SHP77 (cell line): Measurements from ENCODE around the gene DCTN2.

ENCODE experiments used
- DNase-seq, 2 experiments: peaks; one replicate each; lab custom pipeline; 2025; lab: John Stamatoyannopoulos, UW

The DCTN2 gene

DNA sequence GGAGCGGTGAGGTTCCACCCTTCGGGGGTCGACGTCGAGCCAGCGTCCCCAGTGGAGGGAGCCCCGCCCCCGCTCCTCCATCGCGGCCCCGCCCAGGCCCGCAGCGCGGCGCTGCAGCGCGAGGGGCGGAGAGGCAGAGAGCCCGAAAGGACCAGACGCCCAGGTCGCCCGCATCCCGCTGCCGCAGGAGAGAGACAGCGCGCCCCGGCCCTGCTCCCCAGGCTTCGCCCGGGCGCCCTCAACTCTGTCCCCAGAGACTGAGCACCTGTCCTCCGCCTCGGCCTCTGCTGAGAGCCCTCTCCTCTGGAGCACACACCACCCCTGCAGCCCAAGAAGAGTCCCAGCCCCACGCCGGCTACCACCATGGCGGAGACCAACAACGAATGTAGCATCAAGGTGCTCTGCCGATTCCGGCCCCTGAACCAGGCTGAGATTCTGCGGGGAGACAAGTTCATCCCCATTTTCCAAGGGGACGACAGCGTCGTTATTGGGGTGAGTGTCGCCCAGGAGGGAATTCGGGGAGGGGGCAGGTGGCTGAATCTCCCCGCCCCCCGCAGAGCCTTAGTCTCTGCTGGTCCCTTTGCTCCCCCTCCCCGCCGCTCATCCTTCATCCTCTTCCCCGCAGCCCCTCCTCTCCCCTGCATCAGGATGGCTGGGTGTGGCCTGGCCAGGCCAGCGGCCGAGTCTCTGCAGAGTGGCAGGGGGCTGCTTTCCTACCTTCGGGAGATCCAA is 3.1 kb upstream of the DCTN2 start, which contains the start of gene KIF5A:
TSS of gene KIF5A (plus strand) at position 136 of the 732 bp plus-strand sequence. CDS start at position 364, 228 bp downstream.
- DNase-seq, result peak; percentile 11 to 40

DNA sequence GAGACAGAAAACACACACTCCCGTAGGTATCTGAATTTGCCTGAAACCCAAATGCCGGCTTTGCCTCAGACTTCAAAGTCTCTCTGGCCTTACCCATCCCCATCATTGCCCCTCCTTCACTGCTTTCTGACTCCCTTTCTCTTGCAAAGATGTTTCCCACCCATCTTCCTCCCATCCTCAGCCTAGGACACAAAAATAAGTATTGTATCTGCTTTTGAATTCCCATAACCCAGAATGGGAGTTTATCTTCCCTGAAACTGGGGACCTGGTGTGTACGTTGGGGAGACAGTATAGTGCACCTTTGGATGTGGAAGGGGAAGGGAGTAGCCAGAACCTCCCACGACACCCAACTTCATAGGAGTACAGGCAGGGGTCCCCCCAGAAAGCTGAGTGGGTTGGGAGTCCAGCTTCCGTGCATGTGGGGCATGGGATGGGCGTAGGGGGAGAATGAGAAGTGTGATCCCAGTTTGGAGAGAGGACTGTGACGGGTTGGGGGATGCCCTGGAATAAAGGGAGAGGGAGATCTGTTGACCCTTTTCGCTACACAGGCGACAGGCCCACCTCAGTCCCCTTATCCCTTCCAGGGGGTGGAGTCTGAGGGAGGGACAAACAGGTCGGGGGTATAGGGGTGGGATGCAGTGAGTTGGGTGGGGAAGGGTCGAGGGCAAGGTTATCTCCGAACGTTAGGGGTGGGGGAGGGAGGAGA is 2.4 kb upstream of the DCTN2 start:
- no peak for DNase-seq

DNA sequence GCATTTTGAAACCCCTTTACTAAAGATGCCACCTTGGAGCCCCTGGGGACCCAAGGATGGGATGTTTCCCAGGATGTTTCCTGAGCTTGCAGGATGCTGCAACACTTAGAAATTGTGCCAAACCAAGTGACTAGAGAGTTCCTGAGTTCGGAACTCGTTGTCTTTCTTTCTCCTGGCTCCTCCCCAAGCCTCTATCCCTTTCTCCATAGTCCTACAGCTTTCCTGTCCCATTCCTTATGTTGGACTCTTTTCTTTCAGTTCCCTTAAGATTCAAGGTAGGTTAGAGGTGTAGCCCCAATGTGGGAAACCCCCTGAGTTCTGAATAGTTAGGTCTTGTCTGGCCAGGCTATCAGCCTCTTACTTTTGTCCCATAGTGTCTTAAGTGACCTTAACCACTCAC is 1.5 kb upstream of the DCTN2 start:
- no peak for DNase-seq

DNA sequence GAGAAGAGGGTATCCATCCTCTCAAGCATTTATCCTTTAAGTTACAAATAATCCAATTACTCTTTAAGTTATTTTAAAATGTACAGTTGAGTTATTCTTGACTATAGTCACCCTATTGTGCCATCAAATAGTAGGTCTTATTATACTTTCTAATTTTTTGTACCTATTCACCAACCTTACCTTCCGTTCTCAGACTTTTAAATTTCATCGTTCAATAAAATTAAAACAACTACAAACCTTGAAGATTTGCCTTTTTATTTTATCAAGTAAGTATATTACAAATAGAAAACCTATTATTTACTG is 972 bp upstream of the DCTN2 start:
- DNase-seq, result no peak

DNA sequence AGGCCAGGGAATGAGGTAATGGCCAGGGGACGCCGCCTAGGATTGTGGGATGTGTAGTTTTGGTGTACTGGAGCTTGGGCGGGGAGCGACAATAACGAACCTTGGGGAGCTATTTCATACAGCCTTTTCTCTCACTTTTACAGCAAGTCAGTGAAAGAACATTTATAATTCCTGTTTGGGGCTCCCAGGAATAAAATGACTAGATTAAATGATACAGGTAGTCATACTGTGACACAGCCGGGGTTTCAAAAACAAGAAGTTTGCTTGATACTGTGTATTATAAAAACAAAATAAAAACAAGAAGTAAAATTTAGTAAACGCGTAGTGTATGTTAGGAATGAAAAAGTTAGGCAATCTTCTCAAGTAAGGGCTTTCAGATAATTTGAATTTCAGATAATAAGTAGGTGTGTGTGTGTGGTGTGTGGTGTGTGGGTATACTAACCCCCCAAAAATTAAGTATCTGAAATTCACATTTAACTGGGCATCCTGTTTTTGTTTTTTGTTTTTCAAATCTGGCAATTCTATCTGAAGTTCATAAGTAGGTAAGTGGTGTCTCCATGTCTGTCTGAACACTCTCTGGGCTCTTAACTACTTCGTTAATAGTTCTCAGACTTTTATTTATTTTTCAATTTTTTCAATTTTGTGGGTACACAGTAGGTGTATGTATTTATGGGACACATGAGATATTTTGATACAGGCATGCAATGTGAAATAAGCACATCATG is 458 bp upstream of the DCTN2 start:
- no peak for DNase-seq

DNA sequence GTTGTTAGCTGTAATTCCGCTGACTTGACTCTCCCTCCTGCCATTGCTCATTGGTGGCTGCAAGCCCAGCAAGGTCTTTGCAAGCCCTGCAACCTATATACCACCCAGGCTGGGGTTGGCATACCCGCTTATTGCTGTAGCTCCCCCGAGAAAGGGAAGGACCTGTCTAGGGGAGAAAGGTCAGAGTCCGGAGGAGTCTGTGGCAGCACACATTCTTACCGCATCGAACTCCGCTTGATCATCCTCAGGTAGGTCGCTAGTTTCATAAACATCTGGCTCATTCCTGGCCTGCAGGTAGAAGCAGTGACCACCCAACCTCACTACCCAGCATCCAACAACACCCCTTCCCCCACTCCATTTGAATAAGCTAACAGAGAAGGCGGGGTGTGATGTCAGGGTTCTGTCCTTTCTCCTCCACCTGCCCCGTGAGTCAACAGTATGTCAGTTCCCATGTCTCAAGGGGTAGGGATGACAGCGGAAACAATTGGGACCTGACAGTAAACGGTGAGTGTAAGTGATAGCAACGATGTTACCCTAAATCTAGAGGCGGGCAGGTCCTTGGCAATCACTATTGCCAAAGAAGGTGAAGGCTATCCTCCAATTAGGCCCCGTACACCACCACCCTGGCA is 1.1 kb downstream of the DCTN2 start:
- DNase-seq, result peak; percentile 35 to 65

DNA sequence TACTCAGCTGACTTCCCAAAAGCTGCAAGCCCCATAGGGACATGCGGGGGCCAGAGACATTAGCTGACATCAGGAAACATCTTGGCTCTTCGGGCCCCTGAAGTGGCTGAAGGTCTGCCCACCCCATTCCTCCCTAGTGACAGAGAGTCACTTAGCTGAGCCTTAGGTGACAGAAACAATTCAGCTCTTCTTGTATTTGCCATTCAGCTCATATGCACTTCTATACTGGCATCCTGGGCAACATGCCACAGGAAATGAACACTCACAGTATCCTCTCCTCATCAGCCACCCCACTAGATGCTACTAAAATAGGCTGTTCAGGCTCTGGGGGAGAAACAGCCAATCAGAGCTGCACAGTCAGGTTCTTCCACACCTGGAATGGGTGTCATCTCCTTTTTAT is 3.4 kb downstream of the DCTN2 start:
- DNase-seq, result no peak

DNA sequence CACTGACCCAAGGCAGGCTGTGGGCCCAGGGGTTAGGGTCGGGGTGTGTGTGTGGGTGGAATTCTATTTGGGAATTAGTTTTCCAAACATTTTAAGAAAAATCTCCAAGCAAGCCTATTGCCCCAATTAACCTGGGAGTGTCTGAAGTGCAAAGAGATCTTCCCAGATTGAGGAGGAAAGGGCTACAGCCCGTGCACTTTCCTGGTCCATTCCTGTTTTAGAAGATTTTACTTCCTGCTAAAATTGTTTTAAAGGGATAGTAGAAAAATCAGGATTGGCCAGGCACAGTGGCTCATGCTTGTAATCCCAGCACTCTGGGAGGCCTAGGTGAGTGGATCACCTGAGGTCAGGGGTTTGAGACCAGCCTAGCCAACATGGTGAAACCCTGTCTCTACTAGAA is 5.3 kb downstream of the DCTN2 start:
- DNase-seq, result no peak

DNA sequence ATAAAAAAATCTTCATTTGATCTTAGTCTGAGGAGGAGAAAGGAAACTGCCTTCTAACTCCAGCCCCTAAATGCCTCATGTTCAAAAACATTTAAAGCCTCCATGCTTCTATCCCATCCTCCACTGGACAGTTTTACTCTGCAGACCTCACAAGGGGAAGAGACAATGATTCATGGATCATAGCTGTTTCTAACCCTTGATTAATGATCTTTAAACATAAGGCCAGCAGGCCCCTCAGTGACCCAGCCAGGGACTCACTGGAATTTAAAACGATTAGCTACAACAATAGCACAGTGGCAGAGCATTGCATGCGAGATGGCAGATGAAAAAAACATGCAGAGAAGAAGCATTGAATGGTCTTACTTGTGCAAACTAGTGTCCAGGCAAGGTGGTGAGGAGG is 6.0 kb downstream of the DCTN2 start:
- DNase-seq, result no peak

DNA sequence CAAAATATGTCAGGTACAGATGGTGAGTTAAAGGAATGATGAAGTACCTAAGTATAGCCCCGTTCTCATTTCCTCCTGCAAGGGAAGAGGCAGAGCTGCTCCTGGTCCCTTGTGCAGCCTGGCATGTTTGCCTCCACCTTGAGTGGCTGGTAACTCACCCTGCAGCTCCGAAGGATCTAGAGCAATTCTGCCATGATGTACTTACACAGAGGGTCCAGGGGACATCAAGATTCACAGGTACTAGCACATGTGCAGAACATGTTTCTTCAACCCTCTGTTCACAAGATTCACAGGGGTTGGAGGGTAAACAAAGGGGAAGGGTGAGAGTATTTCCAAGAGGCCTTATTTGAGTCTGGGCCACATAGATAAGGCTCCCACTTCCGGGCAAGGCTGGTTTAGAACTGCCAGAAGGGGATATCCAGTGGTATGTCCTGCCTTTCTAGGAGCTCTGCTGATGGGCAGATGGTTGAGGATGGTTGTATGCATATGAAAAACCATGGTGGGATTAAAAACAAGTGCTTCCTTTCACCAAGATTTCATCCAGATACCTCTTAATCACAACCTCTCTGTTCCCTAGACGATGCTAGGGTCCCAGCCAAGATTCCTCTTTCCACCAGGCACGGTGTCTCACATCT is 7.7 kb downstream of the DCTN2 start:
- no peak for DNase-seq

DNA sequence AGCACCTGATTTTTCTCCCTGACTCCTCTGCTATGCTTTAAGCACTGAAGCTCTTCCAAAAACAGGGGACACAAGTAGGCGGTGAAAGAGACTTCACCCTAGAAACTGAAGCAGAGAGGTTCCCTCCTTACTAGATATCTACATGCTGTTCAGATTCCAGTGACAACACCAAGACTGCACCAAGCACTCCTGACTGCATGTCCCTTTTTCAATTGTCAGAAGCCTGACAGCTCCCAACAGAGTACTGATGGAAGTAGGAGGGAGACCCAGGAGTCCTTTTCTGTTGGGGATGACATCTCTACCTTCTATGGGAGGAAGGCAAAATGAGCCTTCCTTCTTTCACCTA is 10.4 kb downstream of the DCTN2 start:
- DNase-seq, result no peak

DNA sequence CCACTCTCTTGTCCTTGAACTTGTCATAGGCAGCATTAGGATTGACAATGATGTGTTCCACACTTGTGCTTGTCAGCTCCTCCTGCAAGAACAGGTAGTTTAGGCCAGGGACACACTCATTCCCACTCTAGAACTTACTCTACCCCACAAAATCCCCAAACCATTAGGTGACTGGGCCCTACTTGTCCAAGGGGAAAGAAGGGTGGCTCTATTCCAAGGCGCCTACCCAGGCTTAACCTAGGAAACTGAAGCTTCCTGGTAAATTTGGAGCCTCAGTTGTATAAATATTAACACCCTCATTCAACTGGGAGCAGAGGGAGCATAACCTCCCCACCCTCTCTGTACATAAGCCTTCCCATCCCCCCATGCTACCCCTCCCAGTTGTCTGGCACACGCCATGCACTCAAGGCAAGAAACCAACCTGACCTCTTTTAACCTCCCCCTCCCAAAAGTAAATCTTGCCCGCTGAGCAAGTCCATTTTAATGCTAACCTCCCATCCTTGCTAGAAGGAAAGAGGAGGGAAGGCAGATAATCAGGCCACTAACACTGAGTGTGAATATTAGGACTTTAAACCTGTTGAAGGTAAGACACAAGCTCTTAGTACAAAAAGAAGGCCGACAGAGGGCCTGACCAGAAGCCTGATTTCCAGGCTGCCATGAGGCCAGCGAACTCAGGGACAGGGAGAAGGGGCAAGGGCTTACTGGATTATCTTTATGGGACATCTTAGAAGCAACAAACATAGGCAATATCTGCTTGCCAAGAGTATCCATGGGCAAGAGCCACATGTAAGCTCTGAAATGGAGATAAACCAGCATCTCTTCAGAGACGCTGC is 11.0 kb downstream of the DCTN2 start:
- no peak for DNase-seq

DNA sequence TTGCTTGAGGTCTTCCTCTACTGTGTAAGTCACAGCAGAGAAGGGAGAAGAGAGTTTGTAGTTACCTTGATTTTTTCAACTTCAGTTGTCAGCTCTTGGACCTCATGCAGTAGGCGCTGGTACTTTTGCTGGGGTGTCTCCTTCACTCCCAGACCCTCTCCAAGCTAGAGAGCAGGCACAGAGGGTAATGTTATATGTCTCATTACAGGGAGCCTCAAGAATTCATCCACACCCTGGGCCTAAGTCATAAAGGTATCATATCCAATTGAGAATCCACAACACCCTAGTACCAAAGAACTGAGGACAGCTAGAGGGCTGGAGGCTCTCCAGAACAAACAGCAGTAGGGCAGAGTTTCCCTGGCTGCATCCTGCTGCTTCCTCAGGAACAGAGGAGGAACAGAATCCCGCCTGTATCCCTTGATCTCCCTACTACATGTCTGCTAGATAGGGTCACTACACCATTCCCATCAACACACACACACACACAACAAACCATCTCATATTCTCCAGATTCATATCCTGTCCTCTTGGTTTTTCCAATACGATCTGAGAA is 11.9 kb downstream of the DCTN2 start:
- DNase-seq, result no peak

DNA sequence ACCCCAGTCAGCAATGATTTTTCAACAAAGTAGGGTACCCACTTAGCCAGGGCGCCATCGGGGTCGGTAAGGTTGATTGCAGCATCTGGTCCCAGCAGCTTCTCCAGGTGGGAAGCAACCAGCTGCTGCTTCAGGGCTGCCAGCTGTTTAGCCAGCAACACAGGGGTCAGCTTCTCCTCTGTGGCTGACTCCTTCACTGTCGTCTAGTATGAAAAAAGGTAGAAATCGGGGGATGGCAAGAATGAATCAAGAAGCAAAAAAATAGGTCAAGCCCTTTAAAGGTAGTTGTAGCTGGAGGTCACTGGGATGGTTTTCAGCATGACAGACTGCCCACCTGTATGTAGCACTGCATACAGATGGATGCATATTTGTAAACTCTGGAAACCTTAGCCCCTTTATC is 12.7 kb downstream of the DCTN2 start:
- DNase-seq, result no peak

DNA sequence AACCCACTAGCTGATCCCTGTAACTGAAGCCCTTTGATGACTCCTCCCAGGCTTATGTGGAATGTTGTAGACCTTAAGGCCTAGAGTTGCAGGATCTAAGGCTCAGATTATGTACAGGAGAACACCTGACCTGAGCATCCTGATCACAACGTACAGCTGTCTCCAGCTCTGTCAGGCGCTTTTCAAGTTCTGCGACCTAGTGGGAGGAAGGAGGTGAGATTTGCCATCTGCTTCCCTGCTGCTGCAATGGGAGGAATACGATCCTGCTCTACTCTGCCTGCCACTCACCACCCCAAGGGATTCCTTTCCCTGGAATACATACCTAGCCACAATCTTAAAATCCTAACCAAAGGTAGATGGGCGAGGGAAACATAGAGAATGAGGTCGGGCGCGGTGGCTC is 13.9 kb downstream of the DCTN2 start:
- DNase-seq, result no peak

DNA sequence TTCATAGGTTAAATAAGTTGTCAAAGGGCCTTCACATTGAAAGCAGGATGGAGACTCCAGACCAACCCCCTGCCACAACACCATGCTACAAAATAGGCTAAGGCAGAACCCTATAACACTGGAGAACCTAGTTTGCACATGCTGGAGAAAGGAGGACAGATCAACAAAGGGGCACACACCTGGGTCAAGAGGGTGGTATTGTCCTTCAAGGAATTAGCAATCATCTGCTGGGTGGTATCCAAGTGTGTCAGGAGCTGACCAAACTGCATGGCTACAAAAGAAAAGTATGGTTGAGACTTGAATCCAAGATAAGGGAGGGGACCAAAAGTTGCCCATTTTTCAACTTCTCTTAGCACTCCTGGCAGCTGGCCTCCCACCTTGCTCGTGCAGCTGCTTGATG is 15.2 kb downstream of the DCTN2 start:
- DNase-seq, result no peak

DNA sequence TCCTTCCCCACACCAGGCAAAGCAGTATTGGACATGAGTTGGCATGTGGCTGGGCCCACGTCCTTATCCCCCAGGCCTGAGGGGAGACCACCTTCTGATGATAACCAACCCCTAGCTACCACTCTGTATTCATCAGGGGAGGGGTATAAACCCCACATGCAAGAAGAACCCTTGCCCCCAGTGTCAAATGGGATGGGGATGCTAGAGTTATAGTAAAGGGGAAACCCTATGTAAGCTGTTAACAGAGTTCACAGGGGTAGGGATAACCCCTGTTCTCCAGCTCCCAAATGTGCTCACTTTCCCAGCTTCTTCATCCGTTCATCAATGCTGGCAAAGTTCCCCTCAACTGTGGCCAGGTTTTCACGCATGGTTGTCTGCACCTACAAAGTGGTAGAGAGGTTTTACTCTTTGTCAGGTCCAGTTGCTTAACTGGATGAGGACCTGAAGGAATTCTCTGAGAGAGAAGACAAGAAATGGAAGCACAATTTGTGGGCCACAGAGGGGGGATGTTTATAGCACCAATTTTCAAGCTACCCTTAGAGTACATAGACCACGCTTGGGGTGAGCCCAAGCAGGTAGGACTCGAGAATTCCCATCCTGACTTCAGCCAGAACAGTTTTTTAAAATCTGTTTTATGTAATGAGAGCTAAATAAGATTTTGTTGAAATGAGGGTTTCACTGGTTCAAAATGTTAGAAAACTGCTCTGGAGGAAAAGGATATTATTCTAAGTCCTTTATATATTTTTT is 16.4 kb downstream of the DCTN2 start:
- no peak for DNase-seq

DNA sequence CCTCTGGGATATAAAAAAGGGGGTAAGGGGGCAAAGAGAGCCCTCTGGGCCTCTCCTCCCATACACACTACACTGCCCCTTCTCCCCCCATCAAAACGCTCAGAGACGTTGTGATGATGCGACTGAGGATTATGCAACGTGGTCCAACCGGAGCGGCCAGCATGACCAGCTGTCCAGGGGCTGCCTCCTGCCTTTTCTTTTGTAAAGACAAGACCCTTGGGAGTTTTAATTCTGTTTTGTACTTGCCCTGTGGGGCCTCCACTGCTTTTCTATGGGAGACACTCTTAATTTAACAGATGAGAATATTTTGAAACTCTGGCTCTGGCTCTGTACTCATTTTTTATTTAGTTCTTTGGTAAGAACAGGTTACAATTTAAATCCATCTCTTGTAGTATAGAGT is 17.2 kb downstream of the DCTN2 start:
- DNase-seq, result no peak

DNA sequence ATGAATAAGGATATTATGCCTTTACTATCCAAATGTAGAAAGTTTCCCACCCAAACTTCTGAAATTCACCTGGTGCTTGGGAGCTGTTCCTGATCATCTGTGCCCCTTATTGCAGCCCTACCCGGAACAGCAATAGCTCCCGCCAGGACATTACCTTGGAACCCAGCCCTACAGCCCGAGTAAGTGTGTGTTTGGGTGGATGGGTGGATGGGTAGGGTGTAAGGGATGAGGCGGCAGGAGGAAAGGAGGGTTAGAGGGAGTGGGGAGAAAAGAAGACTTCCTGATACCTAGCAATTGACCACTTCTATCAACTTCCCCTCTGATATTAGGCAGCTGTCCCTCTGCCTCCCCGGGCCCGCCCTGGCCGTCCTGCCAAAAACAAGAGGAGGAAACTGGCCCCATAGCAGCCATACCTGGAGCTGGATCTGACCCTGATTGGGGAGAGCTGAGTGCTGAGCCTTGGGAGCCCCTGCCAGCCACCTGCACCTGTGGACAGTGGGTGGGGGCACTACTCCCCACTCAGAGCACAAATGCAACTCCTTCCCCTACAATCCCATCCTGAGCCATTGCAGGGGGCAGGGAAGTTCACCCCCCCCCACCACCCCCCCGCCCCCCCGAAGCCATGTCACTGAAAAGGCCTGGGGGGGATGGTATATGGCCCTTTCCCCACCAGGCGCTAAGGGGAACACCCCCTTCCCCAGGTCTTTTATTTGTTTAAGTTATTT is 18.0 kb downstream of the DCTN2 start:
- no peak for DNase-seq

DNA sequence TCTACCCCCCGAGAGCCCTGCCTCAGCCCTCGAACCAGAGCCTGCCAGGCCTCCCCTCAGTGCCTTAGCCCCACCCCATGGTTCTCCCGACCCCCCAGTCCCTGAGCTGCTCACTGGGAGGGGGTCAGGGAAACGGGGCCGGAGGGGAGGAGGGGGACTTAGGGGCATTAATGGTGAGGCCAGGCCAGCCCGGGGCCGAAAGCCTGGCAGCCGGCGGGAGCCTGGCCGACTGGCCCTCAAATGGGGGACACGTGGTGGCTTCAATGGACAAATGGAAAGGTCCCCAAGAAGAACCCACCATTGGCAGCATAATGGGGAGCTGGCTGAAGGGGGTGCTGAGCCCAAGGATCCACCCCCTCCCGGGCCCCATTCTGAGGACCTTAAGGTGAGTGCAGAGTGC is 18.8 kb downstream of the DCTN2 start:
- DNase-seq, result no peak
